ENCODE data around the gene RPS6KA5.

Gene RPS6KA5

DNA sequence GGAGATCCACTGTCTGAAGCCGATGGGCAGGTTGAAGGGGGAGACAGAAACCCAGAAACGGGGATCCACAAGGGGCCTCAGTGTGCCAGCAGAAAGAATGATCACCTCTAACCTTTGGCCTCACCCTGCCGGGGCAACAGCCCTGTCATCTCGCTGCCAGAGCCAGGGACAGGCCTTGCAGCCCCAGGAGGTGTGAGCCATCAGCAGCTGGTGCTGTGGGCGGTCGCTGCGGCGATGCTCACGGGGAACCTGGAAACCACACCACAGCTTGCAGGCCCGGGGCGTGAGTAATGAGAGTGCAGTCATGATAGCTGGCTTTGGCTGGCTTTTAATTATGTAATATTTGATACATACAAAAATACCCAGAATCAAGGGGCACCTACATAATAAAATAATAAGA is 239.5 kb downstream of the RPS6KA5 start:
- peak; percentile 80 for DNase-seq

DNA sequence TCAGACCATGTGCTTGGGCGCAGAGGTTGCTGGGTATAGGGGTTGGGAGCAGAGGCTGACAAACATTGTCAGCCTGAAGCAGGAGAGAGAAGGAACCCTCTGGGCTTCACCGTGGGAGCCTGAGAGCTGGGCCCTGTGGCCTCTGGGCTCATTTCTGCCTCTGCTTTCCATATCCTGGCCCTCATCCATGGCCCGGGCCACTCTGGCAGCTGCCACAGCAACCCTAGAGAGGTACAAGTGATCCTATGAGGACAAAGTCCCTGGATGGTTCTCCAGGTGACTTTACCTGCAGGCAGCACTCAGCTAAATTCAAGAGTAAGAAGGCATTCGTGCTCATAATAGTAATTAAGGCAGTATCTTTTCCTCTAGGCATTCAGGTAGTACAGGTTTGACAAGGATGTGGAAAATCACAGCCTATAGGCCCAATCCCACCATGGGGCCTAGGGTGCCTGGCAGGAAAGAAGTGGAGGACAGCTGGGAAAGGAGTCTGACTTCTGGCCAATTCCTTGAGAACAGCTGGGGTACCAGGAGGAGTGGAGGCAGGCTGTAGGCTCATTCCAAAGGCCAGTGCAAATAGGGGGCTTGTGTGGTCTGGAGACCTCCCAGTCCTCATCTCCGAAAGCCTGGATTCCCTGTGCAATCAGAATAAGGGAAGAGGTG is 240.6 kb downstream of the RPS6KA5 start:
- DNase-seq, result no peak

DNA sequence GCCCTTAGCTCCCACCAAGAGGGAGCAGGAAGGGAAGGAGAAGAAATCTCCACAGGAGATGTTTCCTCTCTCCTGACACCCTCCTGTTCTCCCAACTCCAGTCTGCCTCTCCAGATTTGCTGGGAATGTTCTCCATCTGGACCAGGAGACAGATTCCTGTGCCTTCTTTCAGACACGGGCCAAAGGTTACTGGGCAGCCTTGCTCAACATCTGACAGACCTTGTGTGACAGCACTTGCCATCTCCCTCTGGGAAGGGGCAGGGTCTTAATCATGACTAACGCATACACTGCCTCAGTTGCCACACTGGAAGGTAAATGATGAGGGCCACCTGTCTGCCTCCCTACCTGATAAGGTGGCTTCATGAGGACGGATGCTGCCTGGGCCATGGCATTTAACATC is 241.7 kb downstream of the RPS6KA5 start:
- DNase-seq, result no peak

DNA sequence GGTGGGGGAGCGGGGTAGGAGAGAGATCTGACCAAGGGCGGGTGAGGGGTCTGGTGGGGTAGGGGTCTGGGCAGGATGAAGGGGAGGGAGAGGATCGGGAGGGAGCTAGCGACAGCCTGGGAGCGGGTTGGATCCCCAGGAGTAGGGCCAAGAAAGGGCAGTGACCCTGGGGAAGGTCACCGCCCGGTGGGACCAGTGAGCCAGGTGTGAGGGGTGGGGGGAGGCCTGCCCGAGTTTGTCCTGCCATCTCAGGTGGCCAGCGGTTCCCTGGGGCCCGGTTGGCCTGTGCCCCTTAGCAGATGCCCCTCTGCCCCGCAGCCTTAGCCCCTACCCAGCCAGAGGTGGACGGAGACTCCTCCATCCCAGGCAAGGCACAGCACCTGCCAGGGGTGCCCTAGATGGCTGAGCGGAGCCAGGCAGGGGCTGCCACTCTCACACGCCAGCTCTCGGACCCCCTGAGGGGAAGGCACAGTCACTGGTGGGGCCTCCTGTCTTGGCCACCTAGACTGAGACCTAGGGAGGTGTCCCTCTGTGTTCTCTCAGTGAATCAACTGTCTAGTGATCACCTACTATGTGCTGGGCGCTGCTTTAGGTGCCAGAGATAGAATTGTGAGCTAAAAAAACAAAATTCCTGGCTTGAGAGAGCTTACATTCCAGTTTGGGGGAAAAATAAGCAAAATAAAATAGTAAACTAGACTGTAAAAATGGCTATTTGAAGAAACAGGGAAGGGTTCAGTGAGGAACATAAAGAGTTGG is 243.6 kb downstream of the RPS6KA5 start:
- no peak for DNase-seq

DNA sequence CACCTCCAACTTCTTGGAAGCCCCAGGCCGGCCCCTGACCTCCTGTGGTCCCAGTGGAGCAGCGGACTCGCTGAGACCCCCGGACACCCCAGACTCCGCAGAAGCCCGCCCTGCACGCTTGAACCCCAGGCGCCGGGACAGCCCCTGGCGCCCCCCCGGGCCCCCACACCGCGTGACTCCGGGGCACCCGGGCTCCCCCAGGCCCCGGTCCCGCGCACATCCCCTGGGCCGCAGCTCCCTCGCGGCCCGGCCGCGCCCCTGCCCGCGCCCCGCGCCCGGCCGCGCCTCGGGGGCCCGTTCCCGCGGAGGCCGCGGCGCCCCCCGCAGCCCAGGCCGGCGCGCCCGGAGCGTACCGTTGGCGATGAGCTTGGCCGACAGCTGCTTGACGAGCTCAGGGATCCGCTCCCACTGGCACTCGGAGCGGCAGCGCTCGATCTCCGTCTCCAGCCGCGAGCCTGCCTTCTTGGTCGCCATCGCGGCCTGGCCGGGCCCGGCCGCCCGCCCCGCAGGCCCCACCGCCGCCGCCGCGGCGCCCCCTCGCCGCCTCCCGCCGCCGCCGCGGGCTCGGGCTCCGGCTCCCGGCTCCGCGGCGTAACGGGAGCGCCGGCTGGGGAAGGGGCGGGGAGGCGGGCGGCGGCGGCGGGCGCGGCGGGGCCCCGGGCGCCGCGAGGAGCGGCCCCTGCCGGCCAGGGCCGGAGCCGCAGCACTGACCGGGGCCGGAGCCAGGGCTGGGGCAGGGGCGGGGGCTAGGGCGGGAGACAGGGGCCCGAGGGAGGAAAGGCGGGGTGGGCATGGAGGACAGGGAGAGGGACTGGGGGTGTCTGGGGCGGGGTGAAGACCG is 244.4 kb downstream of the RPS6KA5 start, which contains the start of gene TTC7B:
Gene TTC7B, minus strand, starts transcription at position 609 of the 841 bp plus-strand sequence. Its CDS starts 135 bp downstream, at position 474.
- no peak for DNase-seq

DNA sequence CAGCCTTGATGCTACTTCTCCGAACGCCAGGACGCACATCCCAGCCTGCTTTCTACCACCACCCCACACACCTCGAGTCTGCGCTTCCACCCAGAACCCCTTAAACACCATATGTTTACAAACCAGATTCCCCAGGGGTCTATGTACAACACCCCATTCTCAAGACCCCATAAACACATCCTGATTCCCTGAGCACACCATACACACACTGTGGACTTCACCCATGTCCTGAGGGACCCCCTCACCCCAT is 244.9 kb downstream of the RPS6KA5 start:
- DNase-seq, result no peak

DNA sequence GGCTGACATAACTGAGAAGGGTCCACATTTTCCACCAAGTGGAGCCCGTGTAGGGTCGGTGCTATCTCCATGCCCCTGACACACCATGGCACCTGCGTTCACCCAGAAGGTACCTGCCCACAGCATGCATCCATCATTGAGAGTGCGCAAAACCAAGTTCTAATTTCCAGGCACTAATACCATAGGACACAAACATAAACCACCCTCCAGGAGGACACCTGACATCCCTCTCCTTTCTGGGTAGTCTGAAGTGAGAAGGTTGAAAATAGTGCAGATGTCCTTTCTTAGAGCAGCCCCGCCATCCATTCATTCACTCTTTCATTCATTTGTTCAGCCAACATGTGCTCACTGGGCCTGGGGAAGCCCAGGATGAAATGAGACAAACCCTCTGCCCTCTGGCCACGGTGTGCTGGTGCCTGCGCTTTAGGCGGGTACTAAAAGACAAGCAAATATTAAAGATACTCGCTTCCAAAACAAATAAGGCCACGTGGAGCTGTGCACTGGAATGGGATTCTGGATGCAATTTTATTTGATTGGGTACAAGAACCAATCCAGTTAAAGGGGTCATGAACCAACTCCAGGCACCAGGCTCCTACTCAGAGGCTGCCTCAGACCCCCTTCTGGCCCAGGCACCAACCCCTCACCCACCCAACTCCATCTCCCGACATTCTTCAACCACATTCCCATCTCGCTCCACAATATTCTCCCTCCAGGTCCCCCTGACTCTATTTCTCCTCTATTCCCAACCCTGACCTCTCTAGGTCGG is 245.5 kb downstream of the RPS6KA5 start:
- DNase-seq, result no peak

DNA sequence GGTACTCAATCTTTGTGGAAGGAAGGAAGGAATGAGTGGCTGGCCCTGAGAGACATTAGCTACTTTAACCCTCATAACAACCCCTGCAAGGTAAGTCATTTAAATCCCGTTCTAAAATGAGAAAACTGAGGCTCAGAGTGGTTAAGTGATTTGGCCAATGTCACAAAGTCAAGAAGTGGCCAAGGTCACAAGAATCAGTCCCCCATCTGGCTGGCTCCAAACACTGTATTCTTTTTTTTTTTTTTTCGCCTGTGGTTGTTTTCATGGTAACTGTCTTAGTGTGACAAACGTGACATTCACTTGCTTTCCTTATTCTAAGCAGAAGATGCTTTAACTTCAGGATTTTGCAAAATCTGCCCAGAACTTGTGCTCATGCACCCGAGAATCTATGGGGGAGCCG is 247.0 kb downstream of the RPS6KA5 start:
- DNase-seq, result no peak

DNA sequence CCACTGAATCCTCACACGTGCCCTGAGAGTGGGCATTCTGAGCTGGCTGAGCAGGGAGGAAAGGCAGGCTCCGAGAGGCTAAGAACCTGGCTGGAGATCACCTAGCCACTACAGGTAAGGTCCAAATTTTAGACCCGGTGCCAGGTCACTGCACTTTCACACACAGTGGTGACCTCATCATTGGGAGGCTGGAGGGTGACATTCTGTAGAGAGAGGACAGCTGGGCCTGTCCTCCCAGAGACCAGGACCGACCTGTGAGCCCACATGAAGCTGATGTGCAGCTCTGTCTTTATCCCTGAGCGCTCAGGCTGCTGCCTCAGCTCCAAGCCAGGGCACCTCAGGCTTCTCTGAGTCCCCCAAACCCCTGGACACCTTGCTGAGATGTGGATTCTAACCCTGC is 248.3 kb downstream of the RPS6KA5 start:
- DNase-seq, result no peak

DNA sequence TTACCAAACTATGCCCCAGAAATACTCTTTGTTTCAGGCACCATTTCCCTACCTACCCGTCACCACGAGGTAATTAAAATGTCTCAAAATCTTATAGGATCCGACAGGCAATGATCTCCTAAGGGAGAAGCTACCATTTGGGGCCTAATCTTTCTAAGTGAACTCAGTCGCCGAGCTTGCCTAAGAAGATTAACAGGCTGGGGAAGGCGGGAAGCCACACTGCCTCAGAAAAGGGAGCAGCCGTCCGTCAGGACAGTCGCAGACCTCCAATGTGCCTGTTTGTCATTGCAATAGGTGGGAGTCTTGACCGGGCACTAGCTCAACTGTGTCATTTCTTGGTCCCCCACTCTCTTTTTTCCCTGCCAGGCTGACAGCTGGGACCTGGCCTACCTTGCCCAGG is 248.8 kb downstream of the RPS6KA5 start:
- DNase-seq, result no peak

DNA sequence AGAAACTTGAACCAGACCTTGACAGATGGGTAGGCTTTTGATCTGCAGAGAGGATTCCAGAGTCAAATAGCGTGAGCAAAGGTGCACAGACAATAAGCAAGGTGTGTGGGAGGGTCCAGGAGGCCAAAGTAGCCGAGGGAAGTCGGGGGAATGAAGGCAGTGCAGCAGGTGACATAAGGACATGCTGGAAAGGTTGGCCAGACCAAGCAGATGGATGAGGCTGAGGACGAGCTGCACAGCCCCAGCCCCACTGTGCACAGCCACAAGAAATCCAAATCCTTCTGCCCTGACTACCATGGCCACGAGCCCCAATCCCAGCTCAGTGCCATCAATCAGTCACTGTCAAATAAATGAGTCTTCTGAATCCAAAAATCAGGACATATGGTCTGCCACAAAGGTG is 249.6 kb downstream of the RPS6KA5 start:
- DNase-seq, result no peak

DNA sequence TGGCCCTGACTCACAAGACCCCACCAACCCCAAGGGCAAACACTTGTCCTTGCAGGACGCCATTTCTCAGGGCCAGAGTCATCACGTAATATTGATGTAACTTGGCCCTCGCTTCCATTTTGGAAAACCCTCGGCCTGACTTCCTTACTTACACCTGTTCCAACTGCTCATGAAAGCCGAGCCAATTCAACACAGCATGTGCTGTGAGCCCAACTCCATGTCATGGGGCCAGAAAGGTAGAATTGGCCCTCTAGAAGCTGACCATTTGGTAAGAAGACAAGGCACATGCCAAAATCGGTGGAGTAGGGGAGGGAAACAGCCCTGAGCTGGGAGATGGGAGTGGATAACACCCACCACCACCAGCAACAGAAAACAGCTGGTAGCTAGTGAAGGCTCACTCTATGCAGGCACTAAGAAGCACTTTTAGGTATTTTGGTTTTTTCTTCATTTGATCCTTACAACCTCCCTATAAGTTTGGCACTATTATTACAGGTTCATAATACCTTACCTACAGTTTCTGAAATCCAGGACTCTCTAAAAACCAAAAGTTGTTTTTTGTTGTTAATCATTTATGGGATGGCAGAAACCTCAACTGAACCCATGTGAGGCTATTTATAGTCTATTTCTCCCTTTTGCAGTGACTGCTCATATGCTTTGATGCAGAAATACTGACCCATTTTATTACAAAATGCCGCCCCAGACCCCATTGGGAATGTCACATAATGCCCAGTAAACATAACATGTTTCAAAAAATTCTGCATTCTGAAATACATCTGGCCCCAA is 250.7 kb downstream of the RPS6KA5 start:
- DNase-seq, result no peak

DNA sequence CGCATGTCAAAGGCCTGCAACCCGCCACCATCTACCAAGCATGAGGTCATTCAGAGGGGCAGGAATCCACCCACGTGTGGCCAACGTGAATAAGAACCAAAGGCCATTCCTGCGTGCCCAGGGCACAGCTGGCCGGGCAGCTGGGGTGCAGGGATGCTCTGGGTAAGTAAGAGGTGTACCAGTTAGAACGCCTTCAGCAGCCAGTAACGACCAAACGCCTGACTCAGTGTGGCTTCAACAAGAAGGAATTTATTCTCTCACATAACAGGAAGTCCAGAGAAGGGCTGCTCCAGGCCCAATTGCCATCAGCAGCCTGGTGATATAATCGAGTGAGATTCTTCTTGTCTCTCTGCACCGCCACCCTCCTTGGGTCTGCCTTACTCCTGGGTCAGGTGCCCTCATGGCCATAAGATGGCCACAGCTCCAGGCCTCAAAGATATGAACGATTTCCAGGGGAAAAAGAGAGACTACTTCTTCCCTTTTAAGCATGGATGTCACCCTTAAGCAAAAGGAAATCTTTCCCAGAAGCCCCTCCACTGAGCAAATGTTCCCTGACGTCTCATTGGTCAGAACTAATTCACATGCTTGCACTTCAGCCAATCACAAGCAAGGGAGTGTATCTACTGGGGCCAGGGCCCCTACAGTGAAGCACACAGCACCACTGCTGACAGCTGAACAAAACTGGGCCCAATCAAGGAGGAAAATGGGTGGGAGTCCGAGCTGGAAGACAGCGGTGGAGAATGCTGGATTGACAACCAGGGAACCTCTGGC is 251.5 kb downstream of the RPS6KA5 start:
- DNase-seq, result no peak

DNA sequence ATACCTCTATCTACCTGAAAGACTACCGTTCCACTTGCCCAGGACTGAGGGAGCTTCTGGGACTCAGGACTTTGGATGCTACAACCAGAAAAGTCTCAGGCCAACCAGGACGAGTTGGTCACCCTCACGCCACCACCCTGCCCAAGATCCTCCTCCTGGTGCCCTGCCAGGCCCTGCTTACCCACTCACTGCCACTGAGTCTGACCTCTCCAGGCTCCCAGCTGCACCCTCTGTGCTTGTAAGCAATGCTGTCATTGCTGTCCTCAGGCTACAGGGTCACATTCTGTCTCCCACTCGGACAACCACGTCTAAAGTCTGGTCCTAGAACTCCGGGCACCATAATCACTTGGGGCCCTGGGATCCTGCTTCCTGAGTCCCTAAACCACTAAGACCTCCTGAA is 253.4 kb downstream of the RPS6KA5 start:
- no peak for DNase-seq

DNA sequence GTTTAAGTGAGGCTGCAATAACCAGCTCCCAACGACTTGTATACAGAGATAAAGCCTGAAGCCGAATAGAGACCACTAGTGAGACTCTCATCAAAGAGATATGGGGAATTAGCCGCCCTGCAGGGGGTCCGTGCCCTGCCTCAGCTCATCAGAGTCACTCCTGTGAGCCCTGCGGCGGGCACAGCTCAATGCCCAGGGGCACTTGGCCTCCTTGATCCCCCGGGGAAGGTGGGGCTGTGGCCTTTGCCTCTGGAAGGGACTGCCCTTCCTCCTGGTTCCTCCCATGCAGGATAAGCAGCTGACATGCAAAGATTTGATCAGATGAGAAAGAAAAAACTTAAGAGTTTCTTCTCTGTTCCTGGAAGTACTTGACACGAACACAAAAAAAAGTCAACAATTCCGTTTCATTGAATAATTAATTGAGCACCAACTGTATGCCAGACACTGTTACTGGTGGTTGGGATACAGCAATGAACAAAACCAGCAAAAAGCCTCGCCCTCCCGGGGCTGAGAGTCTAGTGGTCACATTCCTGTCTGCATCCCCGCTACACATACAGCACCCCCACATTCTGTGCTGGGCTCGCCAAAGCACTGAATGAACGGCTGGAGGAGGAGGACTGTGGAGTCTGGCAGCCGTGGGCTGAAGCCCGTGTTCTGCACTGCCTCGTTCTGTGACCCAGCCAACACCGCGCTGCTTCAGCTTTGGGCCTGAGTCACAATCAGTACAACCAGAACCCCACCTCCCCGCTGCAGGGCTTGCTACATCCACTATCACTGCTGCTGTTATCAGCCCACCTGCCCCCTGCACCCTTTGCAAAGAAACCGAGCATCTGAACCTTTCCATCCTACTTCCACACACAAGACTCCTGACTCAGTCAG is 254.5 kb downstream of the RPS6KA5 start:
- no peak for DNase-seq

DNA sequence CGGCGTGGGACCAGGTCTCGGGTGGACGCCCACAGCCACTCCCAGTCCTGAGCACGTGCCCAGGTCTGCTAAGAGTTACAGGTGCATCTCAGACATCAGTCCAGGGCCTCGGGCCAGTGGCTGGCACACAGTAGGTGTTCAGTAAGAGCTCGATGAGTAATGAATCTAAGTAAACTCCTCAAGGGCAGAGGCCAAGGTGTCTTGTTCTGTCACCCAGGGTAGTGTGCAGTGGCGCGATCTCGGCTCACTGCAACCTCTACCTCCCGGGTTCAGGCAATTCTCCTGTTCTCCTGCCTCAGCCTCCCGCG is 255.4 kb downstream of the RPS6KA5 start:
- DNase-seq, result no peak

DNA sequence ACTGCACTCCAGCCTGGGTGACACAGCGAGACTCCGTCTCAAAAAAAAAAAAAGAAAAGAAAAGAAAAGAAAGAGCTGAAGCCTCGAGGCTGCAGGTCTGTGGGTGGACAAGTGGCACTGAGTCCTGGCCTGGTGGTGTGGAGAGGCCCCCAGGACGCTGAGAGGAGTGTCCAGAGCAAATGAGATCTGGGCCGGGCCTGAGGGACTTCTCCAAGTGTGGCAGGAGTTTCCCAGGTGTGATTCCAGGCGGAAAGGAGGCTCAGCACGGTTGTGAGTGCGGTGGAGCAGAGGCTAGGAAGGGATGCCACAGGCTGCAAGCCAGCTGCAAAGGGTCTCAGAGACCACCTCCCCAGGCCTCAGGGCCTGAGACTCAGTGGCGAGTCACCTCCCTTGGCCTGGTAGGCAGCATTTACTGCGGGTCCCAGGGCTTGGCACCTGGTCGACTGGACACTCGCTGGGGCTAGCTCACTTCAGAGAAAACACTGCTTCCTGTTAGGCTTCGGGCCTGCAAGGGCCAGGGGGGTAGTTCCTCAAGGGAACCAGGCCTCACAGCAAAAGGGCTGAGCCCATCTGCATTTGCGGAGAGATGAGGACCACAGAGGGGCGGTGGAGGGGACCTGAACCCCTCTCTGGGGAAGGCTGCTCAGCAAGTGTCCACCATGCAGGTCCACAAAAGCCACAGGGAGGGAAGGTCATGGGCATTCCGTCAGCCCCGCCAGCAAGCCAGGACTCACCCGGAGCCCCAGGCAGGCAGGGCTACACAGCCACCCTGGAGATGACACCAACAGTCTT is 256.0 kb downstream of the RPS6KA5 start:
- no peak for DNase-seq

DNA sequence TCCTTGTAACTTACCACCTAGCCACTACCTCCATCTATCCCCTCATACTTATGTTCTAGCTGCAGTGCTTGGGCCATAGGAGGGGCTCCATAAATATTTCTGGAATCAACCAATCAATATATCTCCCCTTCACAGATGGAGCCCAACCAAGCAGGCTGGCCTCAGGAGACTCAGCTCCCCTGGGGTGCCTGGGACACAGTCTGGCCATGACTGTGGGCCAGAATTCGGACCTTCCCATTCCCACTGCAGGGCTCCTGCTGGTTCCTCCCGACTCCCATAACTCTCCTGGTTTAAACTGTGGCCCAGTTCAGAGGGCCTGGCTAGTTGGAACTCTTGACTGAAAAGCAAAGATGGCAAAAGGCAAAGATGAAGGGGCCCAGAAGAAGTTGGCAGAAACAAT is 257.2 kb downstream of the RPS6KA5 start:
- DNase-seq, result no peak

DNA sequence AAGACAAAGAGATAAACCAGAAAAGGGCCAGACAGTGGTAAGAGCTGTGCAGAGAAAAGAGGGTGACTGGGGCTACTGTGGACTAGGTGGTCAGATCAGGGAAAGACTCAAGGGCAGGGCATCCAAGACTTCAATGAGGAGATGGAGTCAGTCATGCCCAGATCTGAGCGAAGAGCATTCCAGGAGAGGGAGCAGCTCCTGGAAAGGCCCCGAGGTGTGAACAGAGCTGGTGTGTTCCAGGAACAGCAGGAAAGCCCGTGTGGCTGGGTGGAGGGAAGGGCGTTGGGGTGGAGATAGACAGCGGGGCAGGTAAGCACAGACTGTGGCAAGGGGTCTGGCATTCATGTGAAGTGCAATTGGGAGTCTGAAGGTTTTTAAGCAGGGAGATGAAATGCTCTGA is 261.0 kb downstream of the RPS6KA5 start:
- no peak for DNase-seq

DNA sequence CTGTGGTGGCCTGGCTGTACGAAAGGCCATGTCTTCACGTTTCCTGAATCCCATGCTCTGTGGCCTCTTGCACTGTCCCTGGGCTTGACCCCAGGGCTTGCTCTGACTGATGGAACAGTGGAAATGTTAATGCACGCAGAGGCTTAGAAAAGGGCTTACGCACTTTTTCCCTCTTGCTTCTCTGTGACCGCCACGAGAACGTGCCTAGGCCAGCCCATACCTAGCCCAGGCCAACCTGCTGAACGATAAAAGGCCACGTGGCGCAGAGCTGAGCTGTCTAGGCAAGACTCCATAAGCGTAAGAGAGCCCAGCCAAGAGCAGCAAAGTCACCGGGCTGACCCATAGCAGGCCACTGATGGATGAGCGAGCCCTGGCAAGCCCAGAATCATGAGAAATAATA is 262.5 kb downstream of the RPS6KA5 start:
- DNase-seq, result no peak
